Stimulated activated CD8-positive, alpha-beta memory T cell treated with anti-CD3 and anti-CD28 coated beads, Interleukin-12 subunit alpha, Interleukin-12 subunit beta, amount 100 ng/mL, for 1 hour (primary cell): Measurements from ENCODE around the gene COG5.

Source experiments
- DNase-seq: peaks from one replicate; pipeline ENCODE4 v3.0.0-alpha.2; 2020; ENCODE audit warnings: low read depth

COG5 gene

GRCh38 chr7:107394276-107394675 lies 169.4 kb downstream of the COG5 start:
- no peak for DNase-seq

DNA sequence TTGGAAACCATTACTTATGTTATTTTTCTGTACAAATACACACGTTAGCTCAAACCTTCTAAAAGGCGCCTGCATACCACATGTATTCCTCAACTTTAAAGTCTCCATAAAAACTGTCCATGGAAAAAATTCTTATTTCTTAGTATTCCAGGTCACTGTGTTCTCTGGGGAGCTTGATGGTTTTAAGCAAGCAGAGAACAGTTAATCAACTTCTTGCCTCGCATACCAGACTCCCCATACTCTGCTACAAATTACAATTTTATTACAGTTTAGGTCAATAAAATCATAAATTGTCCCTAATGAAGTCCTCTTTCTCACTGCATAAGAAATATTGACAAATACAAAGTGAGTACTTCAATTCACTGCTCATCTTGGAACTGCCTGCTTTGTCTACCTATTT lies 170.9 kb downstream of the COG5 start:
- DNase-seq = no peak

- DNase-seq = no peak
Observed at GRCh38 chr7:107390916-107391315, 172.8 kb downstream of the COG5 start.

DNA sequence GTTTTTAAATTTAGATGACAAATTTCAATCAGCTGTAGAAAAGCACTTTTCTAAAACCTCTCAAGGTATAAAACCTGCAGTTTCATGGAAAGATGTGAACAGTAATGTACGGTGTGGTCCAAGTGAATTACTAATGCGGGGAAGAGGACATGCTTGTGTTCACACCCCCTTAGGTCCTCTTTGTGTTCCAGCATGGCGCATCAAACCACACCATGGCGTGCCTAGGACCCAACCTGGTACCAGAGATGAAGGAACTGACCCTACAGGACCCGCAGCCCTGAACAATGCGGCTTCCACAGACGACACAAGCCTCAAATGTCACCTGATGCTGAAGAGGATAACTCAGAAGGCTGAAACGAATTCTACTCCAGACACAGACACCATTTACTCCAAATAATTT lies 175.1 kb downstream of the COG5 start:
- DNase-seq = no peak

GRCh38 chr7:107387573-107388219 lies 176.0 kb downstream of the COG5 start:
- no peak for DNase-seq

DNA sequence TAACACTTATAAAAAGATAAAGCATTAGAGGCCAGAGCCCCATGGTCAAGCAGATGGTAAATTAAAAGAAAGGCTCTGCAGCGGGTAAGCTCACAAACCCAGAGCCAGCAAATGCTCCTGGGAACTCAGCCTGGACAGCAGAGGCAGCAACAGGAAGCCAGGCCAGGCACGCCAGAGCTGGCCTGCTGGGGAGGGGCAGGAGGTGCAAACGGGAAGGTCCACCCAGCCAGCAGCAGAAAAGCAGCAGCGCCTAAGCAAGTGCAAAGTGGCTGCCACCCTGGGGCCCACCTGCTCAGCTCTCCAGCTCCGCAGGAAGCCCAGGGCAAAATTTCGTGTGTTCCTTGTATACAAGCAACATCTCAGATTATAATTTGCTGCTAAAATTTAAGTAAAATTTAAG lies 176.6 kb downstream of the COG5 start:
- no peak for DNase-seq

- DNase-seq = no peak
Observed at GRCh38 chr7:107386548-107387102, 177.1 kb downstream of the COG5 start.

- no peak for DNase-seq
Observed at GRCh38 chr7:107384025-107384424, 179.7 kb downstream of the COG5 start.

DNA sequence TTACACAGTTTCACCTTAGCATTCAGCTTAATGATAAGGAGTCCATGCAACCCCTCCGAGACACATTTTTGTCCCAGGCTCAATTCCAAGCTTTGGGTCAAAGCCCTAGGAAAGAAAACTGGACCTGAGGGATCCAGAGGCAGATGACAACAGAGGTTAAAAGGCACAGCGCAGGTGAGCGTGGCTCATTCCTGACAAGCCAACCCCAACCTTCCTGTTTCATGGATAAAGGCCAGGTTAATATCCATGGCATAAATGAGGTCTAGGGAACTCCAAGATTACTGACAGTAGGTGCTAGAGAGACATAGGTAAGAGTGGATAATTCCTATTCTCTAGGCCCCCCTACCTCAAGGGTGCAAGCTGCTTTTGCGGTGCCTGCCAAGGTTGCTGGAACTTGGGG lies 180.5 kb downstream of the COG5 start:
- no peak for DNase-seq

DNA sequence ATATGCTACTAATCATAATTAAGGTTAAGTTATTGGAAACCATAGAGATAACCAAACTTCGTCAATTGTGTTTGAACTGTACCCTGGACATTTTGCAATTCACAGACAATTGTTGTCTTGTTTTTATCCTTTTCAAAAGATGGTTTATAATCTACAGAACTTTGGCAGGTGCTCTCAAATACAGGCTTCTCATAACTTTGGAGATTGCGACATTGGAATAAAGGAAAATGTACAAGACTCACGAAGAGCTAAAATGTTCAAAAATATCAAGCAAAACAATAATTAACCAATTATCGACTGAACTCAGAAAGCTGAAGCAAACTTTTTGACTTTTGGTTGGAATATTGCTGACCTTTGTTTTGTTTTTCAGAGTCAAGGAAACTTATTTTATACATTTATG lies 182.3 kb downstream of the COG5 start:
- no peak for DNase-seq

- no peak for DNase-seq
Observed at GRCh38 chr7:107373354-107373753, 190.4 kb downstream of the COG5 start.

GRCh38 chr7:107372298-107372697 lies 191.4 kb downstream of the COG5 start:
- DNase-seq = no peak

- no peak for DNase-seq
Observed at GRCh38 chr7:107370816-107371215, 192.9 kb downstream of the COG5 start.

GRCh38 chr7:107364787-107365186 lies 198.9 kb downstream of the COG5 start:
- DNase-seq = no peak

DNA sequence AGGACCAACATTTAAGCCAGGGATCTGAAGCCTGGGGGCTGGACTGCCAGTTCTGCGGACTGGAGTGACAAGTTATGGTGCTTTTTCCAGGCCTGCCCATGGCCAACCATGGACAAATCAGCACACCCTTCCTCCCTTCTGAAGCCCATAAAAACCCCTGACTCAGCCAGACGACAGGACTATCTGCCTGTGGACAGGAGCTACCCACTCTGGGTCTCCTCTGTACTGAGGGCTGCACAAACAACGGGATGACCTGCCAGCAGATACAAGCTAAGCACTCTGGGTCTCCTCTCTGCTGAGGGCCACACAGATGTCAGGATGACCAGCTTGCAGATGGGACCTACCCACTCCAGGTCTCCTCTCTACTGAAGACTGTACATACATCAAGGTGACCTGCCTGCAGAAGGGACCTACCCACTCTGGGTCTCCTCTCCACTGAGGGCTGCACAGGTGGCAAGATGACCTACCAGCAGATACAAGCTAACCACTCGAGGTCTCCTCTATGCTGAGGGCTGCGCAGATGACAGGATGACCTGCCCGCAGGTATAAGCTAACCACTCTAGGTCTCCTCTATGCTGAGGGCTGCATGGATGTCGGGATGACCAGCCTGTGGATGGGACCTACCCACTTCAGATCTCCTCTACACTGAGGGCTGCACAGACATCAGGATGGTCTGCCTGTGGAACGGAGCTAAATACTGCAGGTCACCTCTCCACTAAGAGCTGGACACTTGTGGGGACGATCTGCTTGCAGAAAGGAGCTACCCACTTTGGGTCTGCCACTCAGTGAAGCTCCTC lies 204.0 kb downstream of the COG5 start:
- no peak for DNase-seq

GRCh38 chr7:107355616-107356015 lies 208.1 kb downstream of the COG5 start:
- no peak for DNase-seq

DNA sequence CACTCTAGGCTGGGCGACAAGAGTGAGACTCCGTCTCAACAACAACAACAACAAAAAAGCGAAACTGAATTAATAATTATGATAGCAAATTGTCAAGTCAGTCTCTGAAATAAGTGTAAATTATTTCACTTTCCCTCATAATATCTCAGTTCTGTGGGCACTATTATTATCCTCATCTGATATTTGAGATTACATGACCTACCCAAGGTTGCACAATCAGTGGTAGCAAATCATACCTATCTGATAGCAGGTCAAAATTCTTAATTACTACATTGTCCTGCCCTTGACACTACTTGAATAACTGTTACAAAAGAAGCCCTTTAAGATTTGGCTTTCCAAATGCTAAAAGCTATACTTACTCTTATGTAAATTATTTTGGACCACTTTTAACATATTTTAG lies 209.1 kb downstream of the COG5 start:
- no peak for DNase-seq

DNA sequence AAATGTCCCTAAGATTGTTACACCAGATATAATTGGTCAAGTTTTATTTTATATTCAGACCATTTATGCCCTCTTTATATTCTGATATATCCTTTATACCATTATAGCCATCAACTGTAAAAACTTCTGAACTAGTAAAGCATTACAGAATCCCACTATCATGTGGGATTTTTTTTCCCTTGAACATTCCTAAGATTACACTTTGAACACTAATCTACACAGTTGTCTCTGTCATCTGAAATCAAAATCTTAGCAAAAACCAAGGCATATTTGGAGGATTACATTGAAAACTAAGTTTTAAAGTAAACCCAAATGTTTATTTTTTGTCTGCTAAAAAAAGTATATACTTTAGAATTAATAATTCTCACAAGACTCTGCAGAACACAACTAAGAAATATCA lies 210.0 kb downstream of the COG5 start:
- no peak for DNase-seq

GRCh38 chr7:107345898-107346297 lies 217.8 kb downstream of the COG5 start:
- DNase-seq = no peak

GRCh38 chr7:107344799-107345198 lies 218.9 kb downstream of the COG5 start:
- no peak for DNase-seq

DNA sequence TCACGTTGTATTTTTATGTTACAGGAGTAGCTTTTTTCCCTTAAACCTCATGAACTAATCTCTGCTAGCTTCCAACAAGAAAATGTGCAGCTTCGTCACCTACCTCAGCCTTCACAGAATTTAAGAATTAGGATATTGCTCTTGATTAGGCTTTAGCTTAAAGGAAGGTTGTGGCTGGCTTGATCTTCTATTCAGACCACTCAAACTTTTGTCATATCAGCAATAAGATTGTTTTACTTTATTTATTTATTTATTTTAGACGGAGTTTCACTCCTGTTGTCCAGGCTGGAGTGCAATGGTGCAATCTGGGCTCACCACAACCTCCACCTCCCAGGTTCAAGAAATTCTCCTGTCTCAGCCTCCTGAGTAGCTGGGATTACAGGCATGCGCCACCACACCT lies 219.4 kb downstream of the COG5 start:
- DNase-seq = no peak

DNA sequence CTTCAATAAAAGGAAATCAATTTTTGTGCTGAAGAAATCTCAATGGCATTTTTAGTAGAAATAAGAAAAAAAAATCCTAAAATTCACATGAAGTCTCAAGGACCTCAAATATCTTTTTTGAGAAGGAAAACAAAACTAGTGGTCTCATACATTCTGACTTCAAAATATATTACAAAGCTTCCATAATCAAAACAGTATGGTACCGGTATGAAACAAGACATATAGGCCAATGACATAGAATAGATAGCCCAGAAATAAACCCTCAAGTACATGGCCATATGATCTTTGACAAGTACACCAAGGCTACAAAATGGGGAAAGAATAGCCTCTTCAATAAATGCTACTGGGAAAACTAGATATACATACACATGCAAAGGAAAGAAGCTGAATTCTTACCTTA lies 225.6 kb downstream of the COG5 start:
- no peak for DNase-seq

- DNase-seq = no peak
Observed at GRCh38 chr7:107332488-107333269, 231.0 kb downstream of the COG5 start.
